T-helper 2 cell treated with Interferon-gamma antibody and Interleukin-4, amounts not matched to agents 100 ng/mL and 5 ng/mL, for 36 hours (primary cell): ENCODE data around the gene GARIN6. TPM values are rescaled to one million over a fixed set of nuclear protein-coding genes. Genes with fewer than 3 reads are reported as not detected.
"Not testable (repeated sequence)": the region's sequence is repeated elsewhere in the genome, so short reads cannot be mapped to it uniquely, and the experiment has no call there.

ENCODE experiments used
- intact Hi-C: fragments of 100-400 bp; cut with micrococcal nuclease; formaldehyde crosslinking; loops from one replicate; pipeline ENCODE4 v1.15.1; 2023
- total RNA-seq: library from RNA; stranded (reverse); gene quantifications from 2 replicates; pipeline ENCODE4 v1.2.3, GENCODE V29; 2022

GARIN6 gene
- total RNA-seq, result not detected in 2 replicates

DNA sequence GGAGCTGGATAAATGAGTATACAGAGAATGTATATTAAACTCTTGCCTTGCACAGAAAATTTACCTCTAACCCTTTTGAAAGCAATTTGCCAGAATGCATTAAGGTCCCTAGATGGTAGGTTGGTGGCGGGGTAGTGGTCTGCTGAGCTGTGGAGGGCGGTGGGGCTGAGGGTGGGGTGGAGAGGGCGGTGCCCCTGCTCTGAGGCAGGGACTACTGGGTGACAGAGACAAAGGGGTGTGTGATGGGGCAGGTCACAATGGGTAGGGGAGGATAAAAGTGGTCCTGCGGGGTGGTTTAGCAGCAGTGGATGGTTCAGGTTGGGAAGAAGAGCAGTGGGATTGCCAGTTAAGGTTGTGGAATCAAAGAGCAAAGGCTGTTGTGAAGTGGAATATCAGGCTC, at the start of gene GARIN6:
Gene GARIN6 (plus strand): TSS at position 301 of the 400 bp plus-strand sequence. CDS start 422 bp downstream, outside the sequence.
- intact Hi-C loops, result no loop called here

DNA sequence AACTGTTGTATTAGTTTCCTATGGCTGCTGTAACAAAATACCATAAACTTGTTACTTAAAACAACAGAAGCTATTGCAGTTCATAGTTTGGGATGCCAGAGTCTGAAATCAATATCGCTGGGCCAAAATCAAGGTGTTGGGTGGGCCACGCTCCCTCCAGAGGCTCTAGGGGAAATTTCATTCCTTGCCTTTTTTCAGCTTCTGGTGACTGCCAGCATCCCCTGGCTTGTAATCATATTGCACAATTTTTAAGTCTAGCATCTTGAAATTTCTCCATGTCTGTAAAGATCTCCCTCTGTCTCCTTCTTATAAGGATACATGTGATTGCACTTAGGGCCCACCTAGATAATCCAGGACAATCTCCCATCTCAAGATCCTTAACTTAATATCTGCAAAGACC, 48.8 kb upstream of the GARIN6 start:
- intact Hi-C loops, result no loop called here

DNA sequence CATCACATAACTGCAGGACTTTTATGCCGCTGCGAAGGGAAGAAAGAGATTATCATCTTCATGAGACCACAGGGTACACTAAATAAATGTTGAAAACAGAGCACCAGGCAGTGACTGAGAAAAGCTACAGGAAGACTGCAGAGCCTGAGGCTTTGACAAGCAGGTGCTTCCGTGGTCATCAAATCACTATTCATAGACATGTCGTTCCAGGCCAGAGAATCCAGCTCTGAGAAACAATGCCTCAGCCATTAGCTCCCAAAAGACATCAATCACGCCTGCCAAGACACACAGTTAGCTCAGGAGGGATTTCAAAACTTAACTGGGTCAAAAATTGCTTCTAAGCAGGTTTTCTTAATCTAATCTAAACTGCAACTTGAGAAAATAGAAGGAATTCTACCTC, 47.2 kb upstream of the GARIN6 start:
- intact Hi-C loops, result no loop called here

DNA sequence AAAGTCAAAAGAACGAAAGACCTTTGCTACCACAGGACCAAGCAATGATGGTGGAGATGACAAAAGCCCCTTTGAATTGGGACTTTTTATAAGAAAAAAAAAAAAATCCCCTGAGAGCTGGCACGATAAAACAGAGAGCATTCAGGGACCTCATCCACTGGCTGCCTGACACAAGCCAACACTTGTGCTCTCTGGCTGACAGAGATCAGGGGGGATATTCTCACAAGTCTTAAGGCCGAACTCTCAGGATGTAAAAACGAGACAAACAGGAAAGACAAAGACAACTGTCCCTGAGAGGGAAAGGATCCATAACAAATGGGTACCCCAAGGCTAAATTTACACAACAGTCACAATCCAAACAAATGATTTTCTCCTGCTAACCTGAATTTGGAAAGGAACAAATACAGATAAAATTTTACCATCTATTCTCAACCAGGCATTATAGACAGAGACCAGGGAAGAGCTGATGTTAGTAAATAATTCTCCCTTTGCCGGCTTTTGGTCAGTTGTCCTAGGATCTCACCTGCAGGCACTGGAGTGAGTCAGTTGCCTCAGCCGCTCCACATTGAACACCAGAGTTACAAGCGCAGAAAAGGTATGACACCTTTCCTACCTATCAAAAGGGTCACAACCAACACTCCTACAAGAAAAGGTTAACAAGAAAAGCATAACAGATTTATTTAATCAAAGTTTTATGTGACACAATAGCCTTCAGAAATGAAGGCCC, 37.9 kb upstream of the GARIN6 start:
- intact Hi-C loops, result no loop called here

DNA sequence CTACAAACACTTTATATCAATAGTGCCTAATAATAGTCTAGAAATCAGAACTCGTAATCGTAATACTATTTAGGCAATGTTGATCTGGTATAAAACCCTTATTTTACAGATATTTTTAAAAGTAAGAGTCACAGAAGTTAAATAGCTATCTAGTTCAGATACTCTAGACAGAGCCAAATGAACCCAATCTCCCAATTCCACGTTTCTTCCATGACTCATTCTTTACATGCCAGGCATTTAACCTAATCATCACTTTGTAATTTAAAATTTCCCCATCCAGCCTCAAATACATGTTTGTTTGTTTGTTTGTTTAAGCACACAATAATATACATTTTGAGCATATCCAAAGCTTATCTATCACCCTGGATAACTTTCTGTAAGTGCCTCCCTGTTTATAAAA, 36.4 kb upstream of the GARIN6 start:
- intact Hi-C loops, result no loop called here

DNA sequence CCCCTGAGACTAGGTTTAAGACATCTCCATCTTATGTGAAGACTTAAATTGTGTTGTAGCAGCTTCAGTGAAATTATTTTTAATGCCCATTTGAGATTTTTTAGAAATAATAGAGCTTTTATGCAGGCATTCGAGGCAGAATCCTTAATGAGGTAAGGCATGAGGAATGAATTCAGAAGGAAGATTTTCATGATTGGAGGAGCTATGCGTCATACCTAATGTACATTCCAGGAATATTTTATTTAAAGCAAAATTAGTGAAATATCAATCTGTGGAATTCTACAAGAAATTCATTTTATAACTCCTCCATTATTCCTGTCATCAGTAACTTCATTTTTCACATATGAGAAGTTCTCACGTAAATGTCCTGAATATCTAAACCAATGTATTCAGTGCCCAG, 36.0 kb upstream of the GARIN6 start:
- intact Hi-C loops, result no loop called here

DNA sequence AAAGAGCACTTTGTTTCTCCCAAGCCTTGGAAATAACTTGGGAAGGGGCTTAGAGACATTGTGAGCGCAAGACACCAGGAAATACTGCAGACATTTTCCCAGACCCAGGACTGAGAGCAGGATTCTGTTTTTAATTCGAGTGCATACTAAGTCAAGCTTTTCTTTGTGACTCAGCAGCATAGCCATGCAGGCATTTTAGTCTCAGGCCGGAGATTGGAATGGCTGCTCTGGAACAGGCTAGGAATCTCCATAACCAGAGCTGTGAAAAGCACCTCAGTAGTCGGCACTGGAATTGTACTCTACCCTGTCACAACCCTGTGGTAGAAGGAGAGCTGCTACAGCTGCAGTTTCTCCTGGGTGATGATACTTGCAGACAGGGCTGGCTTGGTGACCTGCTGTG, 28.9 kb upstream of the GARIN6 start:
- intact Hi-C loops, result no loop called here

DNA sequence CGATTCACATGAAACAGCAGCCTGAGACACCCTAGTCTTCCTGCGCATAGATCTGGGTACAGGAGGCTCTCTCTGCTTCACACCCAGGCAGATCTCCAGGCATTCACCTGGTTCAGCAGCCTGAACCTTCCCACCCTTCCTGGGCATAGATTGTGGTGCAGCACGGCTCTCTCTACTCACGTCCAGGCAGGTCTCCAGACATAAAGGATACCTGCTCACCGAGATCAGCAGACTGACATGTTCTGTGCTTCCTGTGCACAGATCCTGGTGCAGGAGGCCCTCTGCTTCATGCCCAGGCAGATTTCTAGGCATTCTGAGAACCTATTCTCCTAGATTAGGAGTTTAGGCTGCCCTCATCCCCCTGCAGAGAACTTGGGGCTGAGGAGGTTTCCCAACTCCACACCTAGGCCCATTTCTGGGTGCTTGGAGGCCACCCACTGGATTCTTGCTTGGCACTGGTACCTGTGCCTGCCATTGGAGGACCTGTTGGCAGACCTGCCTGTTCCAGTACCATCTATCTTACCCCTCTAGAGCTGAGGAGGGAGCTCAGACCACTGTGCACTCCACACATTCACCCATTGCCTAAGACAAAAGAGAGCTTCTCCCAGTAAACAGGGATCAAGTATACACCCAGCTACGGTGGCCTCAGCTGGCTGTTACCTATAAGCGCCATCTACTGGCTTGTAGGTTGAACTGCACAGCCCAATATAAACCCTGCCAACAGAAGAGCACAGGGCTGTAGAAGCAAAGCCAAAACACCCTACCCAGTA, 28.0 kb upstream of the GARIN6 start:
- intact Hi-C loops, result loop anchor here (1.0 kb wide), 1 partner anchor 232 kb away; no protein-coding TSS in a partner anchor

DNA sequence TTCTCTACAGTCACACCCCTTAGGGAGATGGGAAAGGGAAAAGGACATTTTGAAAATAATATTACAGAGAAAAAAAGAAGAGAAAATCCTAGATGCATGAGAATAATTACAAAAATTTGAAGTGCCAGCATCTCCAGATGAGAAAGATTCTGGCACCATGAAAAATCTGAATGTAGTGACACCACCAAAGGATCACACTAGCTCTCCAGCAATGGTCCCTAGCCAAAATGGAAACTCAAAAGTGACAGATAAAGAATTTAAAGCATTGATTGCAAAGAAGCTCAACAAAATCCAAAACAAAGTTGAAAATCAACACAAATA, 27.4 kb upstream of the GARIN6 start:
- intact Hi-C loops, result loop anchor here (1.0 kb wide), 1 partner anchor 233 kb away; no protein-coding TSS in a partner anchor

DNA sequence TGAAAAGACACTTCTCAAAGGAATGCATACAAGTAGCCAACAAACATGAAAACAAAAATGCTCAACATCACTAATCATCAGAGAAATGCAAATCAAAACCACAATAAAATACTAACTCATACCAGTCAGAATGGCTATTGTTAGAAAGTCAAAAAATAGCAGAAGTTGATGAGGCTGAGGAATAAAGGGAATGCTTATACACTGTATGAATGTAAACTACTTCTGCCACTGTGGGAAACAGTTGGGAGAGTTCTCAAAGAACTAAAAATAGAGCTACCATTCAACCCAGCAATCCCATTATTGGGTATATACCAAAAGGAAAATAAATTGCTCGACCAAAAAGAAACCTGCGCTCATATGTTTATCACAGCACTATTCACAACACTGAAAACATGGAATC, 23.0 kb upstream of the GARIN6 start:
- intact Hi-C loops, result not testable (repeated sequence)

DNA sequence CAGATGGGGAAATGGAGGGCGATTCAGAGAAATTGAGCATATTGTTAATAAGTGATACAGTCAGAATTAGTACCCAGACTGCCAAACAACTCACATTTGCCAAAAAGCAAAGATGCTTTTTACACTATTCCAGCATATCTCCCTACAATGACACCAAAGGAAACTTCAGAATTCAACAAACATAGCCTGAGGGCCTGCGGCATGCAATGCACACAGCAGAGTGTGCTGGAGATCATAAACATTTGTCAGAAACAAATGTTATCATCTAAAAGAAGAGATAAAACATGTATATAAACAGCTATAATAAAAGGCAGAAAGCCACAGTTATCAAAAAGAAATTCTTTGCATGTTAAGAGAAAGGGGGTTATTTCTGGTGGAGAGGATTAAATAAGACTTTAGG, 20.1 kb upstream of the GARIN6 start:
- intact Hi-C loops, result no loop called here

DNA sequence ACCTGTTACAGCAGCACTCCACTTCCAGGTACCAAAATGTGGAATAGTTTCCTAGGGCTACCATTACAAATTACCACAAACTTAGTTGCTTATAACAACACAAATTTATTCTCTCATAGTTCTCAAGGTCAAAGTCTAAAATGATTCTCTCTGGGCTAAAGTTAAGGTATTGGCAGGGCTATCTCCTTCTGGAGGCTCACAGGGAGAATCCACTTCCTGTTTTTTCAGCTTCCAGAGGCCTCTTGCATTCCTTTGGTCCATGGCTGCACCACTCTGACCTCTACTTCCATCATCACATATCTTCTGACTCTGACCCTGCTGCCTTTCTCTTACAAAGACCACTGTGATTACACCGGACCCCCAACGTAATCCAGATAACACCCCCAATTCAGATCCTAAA, 2.9 kb upstream of the GARIN6 start:
- intact Hi-C loops, result no loop called here

DNA sequence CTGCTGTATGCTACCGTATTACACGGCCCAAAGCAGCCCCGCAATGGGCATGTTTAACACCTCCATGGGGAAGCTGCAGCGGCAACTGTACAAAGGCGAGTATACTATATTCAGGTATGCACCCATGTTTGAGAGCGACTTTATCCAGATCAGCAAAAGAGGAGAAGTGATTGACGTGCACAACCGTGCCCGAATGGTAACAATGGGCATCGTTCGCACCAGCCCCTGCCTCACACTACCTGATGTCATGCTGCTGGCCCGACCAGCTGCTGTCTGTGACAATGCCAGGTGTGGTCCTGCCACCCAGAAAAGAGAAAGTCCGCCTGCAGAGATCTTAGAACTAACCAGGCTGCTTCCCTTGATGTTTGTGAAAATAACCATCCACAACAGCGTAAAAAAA, 630 bp downstream of the GARIN6 start:
- intact Hi-C loops, result no loop called here

DNA sequence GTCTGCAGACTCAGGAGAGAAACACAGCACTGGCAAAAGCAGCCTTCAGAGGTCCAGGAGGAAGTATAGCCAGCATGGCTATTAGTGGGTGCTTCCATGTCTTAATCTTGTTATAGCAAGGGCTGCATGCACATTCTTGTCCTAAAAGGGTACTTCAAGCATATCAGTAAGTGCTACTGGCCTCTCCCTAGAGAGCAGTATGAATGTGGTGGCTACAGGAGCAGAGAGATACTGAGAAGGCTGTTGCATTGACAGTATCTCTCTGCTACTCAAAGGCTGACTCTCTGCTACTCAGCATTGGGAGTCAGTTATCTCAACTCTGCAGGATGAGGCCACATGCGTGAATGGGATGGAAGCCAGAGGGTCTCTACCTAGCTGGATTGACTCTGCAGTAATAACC, 2.0 kb downstream of the GARIN6 start:
- intact Hi-C loops, result no loop called here

DNA sequence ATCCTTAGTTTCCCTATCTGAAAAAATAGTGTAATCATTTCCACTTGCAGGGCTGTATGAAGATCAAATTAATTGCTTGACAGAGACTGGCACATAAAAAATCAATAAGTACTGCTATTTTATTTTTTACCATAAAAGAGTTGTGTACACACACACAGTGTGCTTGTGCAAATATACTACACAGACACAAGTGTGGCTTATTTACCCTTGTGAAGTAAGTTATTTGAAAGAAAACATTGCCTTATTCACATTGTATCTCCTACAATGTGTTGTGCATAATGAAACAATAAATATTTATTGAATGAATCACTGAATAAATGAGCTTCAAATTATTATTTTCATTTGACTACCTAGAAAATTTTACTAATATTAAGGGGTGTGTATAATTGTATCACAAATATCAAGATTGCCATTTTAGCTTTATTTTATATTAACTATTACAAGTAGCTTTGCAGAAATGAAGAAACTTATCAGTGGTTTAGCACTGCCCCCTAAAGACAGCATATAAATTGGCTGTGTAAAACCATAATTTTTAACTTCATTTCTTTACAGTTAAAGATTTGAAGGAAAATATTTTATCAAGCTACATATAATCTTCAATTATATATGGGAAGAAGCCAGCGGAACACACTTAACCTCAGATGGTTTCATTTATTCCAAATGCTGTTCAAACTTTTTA, 11.3 kb downstream of the GARIN6 start:
- intact Hi-C loops, result no loop called here

DNA sequence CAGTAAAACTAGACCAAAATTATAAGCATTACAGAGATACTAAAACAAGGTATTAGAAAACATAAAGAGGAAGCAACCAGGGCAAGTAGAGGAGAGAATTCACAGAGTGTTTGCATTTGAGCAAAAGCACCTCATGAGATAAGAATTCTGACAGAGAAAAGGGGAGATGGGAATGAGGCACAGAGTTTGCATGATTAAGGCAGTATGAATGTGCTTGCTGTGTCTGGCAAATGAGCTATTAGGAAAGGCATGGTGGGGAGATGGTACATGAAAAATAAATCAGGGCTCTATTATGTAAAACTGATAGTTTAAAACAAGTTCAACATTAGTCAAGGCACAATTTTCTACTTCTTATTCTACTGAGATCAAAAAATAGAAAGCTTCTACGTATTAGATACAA, 23.1 kb downstream of the GARIN6 start:
- intact Hi-C loops, result no loop called here

DNA sequence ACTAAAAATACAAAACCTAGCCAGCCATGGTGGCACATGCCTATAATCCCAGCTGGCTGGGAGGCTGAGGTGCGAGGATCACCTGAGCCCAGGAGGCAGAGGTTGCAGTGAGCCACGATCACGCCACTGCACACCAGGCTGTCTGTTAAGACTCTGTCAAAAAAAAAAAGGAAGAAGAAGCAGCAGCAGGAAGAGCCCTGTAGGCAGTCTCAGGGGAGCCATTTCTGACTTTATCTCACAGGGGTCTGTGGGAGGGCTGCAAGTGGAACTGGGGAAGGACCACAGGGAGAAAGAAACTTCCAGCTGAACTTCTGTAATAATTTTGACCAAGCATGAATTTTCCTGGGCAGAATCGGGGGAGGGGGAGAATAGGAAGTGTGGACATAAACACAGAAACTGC, 32.7 kb downstream of the GARIN6 start:
- intact Hi-C loops, result no loop called here

DNA sequence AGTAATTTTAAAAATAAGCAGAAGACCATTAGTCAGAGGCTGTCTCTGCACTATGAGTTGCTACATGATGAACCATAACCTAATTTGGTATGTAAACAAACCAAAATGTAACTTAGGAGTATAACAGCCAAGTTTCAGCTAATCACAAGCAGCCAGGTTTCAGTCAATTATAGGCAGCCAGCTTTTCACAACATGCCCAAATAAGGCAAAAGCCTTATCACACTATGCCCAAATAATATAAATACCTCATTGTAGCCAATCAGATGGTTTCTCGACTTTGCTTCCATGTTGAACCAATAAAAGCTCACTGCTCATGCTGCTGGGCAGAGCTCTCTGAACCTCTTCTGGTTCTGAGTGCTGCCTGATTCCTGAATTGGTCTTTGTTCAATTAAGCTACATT, 38.6 kb downstream of the GARIN6 start:
- intact Hi-C loops, result no loop called here

DNA sequence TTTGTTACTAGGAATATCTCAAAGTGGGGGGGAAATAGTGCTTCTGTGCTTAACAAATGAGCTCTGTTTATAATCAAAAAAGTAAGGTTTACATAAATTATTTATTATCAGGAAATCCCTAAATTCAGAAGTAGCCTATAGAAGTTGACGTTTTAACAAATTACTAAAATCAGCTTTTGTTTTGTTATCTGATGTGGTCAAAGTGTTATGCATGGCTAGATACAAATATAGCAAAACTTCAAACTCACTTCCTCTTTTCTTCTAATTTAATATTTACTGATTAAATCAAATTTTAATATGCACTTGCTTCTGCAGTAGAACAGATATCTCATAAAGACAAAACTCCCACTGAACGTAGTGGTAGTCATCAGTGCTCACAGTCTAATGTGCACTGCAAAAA, 47.5 kb downstream of the GARIN6 start:
- intact Hi-C loops, result no loop called here
